NOMO-1 treated with dmso at 0.1 percent for 144 hours (cell line): ENCODE measurements around the gene XRRA1.
"Not testable (repeated sequence)": the region's sequence is repeated elsewhere in the genome, so short reads cannot be mapped to it uniquely, and the experiment has no call there.

Source experiments
- DNase-seq: peaks from one replicate; lab custom pipeline; 2025; ENCODE audit not compliant: unreplicated experiment; lab: John Stamatoyannopoulos, UW

The XRRA1 gene

GRCh38 chr11:74905326-74905725, 43.6 kb downstream of the XRRA1 start:
- DNase-seq, result no peak

- DNase-seq, result no peak
Measured at GRCh38 chr11:74902342-74902741, 46.5 kb downstream of the XRRA1 start.

GRCh38 chr11:74896311-74896710, 52.6 kb downstream of the XRRA1 start:
- DNase-seq, result no peak

DNA sequence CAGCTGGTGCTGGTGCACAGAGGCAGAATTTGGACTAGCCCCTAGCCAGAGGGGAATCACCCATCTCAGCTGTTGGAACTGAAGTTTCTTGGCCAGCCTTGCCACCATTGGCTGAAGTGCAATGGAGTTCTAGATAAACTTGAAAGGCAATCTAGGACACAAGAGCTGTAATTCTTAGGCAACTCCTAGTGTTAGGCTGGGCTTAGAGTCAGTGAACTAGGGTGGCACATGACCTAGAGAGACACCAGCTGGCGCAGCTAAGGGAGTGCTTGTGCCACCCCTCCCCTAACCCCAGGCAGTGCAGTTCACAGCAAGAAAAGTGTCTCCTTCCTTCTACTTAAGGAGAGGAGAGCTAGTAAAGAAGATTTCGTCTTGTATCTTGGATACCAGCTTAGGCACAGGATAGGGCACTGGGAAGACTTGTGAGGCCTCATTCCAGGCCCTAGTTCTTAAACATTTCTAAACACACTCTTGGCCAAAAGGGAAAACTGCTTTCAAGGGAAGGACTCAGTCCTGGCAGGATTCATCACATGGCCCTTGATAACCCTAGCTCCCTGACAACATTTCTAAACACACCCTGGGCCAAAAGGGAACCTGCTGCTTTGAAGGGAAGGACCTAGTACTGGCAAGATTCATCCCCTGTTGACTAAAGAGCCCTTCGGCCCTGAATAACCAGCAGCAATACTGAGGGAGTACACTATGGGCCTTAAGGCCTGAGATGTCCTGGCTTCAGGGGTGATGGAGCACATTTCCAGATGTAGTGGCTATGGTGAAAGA, 53.4 kb downstream of the XRRA1 start:
- no peak for DNase-seq

DNA sequence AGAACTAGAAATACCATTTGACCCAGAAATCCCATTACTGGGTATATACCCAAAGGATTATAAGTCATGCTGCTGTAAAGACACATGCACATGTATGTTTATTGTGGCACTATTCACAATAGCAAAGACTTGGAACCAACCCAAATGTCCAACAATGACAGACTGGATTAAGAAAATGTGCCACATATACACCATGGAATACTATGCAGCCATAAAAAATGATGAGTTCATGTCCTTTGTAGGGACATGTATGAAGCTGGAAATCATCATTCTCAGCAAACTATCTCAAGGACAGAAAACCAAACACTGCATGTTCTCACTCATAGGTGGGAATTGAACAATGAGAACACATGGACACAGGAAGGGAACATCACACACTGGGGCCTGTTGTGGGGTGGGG, 55.9 kb downstream of the XRRA1 start:
- not testable (repeated sequence) for DNase-seq

DNA sequence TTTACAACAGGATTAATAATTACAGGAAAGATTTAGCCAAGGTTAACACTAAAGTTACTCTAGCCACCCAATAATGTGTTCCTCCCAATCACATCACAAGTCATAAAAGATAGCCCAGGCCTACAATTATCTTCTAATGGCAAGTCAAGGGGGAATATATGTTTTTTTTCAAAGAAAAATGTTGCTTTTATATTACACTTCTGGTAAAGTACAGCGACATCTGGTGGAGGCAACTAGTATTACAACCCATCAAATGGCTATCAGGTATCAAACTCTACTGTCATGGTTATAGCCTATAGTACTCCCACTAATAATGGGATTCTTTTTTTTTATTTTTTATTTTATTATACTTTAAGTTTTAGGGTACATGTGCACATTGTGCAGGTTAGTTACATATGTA, 71.8 kb downstream of the XRRA1 start:
- DNase-seq, result no peak

- DNase-seq, result no peak
Measured at GRCh38 chr11:74871037-74871436, 77.9 kb downstream of the XRRA1 start.

DNA sequence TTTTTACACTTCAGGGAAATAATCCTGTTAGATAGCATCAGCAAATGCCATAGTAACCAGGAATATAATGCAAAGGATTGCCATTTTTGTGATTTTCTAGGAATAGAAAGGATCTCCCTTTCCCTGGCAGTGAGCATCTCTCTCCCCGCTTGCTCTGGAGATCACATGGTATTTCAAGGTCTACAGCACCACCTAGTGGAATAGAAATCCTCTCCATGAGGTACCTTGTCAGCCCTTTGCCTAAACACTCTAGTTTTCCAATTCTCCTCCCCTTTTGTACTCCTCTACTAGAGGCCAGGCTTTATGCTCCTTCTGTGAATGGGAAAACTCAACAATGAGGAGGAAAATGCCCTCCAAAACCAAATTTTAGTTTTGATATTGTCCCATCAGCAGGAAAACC, 78.4 kb downstream of the XRRA1 start:
- no peak for DNase-seq

DNA sequence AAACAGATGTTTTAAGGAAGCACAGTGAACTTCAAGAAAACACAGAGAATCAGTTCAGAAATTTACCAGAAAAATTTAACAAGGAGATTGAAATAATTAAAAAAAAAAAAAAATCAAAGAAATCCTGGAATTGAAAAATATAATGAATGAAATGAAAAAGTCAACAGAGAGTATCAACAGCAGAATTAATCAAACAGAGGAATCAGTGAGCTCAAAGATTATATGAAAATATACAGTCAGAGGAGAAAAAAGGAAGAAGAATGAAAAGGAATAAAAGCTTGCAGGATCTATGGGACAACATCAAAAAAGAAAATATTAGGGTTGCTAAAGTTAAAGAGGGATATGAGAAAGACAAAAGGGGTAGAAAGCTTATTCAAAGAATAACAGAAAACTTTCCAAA, 82.3 kb downstream of the XRRA1 start:
- no peak for DNase-seq

- no peak for DNase-seq
Measured at GRCh38 chr11:74863410-74863809, 85.5 kb downstream of the XRRA1 start.

GRCh38 chr11:74860743-74861142, 88.1 kb downstream of the XRRA1 start:
- no peak for DNase-seq

GRCh38 chr11:74853223-74853622, 95.7 kb downstream of the XRRA1 start:
- DNase-seq, result no peak

- DNase-seq, result no peak
Measured at GRCh38 chr11:74849525-74850391, 99.1 kb downstream of the XRRA1 start.

DNA sequence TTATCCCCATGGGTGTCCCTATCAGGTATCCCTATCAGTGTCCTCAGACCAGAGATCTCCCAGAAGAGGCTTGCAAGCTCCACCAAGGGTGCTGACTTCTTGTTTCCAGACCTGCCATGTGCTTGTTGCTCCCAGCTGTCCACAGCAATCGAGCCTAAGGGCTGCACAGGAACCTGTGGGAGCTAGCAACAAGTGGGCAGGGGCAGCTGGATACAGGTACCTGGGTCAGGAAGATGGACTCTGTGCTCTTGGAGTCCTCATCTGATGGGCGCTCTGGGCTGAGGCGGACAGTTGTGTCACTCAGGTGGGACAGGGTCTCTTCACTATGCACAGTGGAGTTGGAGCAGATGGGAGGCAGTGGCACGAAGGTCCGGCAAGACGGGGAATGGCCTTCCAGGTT, 101.0 kb downstream of the XRRA1 start:
- DNase-seq, result no peak

- DNase-seq, result no peak
Measured at GRCh38 chr11:74847395-74847794, 101.5 kb downstream of the XRRA1 start.

GRCh38 chr11:74846770-74847169, 102.1 kb downstream of the XRRA1 start:
- DNase-seq, result no peak

DNA sequence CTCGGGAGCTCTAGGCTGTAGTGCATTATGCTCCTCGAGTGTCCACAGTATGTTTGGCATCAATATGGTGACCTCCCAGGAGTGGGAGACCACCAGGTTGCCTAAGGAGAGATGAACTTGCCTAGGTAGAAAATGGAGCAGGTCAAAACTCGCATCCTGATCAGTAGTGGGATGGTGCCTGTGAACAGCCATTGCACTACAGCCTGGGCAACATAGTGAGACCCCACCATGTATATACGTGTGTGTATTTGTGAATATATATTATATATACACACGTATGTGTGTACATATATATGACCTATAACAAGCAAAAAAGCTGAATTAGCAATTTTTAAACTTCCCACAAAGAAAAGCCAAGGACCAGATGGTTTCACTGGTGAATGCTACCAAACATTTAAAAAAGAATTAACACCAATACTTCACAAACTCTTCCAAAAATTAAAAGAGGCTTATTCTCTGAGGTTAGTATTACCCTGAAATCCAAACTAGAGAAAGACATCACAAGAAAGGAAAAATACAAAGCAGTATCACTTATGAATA, 102.8 kb downstream of the XRRA1 start:
- DNase-seq, result no peak

DNA sequence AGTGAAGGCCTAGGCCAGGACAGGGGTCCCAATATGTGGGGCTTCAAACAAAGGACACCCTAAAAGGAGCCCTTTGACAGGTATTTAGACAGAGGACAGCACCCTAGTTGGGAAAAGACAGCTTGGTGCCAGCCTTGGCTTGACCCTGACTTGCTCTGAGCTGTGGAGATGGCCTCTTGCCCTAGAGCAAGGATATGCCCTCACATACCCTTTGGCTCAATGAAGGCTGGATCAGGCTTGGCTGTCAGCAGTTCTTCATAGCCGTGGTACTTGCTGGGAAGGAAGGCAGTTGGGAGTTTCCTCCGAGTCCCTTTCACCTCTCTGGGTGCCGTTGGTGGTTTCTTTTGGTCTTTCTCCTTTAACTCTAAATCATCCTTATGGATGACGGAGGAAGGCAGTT, 104.0 kb downstream of the XRRA1 start:
- no peak for DNase-seq

DNA sequence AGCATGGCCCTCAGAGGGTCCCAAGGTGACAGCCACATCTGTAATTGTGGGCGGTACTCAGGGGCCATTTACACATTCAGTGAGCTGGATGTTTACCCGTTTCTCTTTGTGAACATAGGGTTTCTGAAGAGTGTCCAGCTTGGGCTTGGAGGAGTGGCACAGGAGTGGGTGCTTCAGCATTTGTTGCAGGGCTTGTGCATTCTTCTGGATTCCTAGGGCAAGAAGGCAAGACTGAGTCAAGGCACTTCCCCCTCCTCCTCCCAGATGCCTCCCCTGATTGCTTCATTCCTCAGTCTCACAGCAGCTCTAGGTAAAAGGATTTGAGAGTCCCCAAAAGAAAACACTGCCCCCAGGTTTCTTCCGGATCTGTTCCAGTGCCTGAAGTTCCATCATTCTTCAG, 104.8 kb downstream of the XRRA1 start:
- no peak for DNase-seq

DNA sequence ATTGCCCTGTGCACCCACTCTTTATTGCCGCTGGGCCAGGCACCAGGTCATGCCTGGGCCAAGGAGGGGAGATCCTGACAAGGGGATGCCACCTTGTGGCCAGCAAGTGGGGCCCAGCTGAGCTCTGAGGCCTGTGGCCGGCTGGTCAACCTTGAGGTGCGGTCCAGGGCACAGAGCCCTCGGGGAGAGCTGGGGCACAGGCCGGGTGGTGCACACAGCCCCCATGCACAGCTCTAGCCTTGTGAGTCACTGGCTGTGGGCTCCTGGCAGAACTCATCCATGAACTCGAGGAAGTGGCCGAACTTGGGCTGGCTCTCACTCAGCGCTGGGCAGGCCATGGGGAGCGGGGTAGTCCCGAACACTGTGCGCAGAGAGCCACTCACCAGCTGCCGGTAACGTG, 105.9 kb downstream of the XRRA1 start:
- no peak for DNase-seq

GRCh38 chr11:74840486-74840885, 108.4 kb downstream of the XRRA1 start:
- no peak for DNase-seq

GRCh38 chr11:74839971-74840370, 108.9 kb downstream of the XRRA1 start:
- DNase-seq, result no peak
